Left colon (tissue), 2 donors: ENCODE results near the gene CTNNA3. TPM values are rescaled to one million over a fixed set of nuclear protein-coding genes. Genes with fewer than 3 reads are reported as not detected.
A peak's percentile ranks its signal among the peaks of the same experiment; 100 is the strongest.

Experiments
- ATAC-seq: fragments of 200-7000 bp; cut with Tn5 transposase; one replicate; pipeline ENCODE4 v1.9.1; 2020; ENCODE audit warnings: mild to moderate bottlenecking, moderate library complexity
- DNase-seq, 2 donors: peaks; one replicate each; pipeline ENCODE4 v3.0.0-alpha.2; 2020
- intact Hi-C, 2 donors: fragments of 100-400 bp; cut with DNase I in 1 of 2; cut with micrococcal nuclease in 1 of 2; formaldehyde crosslinking; loops; one replicate each; pipeline versions ENCODE4 v1.11.2 to v1.14.0; 2022; cut with DNase I, micrococcal nuclease
- total RNA-seq, 2 donors: library from RNA; stranded (reverse); fragmentation: NEBNext Ultra II Directional; extraction: Animal tissue kit (Norgen Biotek cat#: 25700); gene quantifications; one replicate each; pipeline ENCODE4 v1.2.1, GENCODE V29; 2021
- donor health status: DM: no; HTN: no; CAD: no.
- donor health status: DM: yes; HTN: yes; CAD: no.

Gene CTNNA3
- total RNA-seq, 2 donors from 2014 or later, result 0.21 to 1.0 TPM

- ATAC-seq, result no peak
- intact Hi-C loops, result no loop called here
Measured at GRCh38 chr10:66242885-66243284, 1453.1 kb downstream of the CTNNA3 start.

GRCh38 chr10:66239062-66239461 is 1456.9 kb downstream of the CTNNA3 start:
- intact Hi-C loops, result no loop called here
- DNase-seq (no peak), ATAC-seq (no peak)

More at GRCh38 chr10:66242885-66243284, 1453.1 kb downstream of the CTNNA3 start:
- DNase-seq, result no peak

- intact Hi-C loops, result no loop called here
- ATAC-seq (no peak), DNase-seq (no peak)
Measured at GRCh38 chr10:66238343-66238742, 1457.7 kb downstream of the CTNNA3 start.

GRCh38 chr10:66234872-66235271 is 1461.1 kb downstream of the CTNNA3 start:
- ATAC-seq, result no peak
- DNase-seq, result no peak

GRCh38 chr10:66228887-66229286 is 1467.1 kb downstream of the CTNNA3 start:
- DNase-seq, result no peak
- intact Hi-C loops, result no loop called here

More at GRCh38 chr10:66234872-66235271, 1461.1 kb downstream of the CTNNA3 start:
- intact Hi-C loops, result no loop called here

GRCh38 chr10:66223656-66224055 is 1472.3 kb downstream of the CTNNA3 start:
- intact Hi-C loops, result no loop called here

More at GRCh38 chr10:66228887-66229286, 1467.1 kb downstream of the CTNNA3 start:
- ATAC-seq, result no peak

GRCh38 chr10:66222462-66223046 is 1473.4 kb downstream of the CTNNA3 start:
- ATAC-seq (no peak), DNase-seq (no peak)
- intact Hi-C loops, result no loop called here

More at GRCh38 chr10:66223656-66224055, 1472.3 kb downstream of the CTNNA3 start:
- no peak for DNase-seq
- ATAC-seq, result no peak

GRCh38 chr10:66218981-66219587 is 1476.9 kb downstream of the CTNNA3 start:
- ATAC-seq (no peak), DNase-seq (no peak)
- intact Hi-C loops, result no loop called here

GRCh38 chr10:66218289-66218688 is 1477.7 kb downstream of the CTNNA3 start:
- ATAC-seq, result no peak
- intact Hi-C loops, result no loop called here
- no peak for DNase-seq

- intact Hi-C loops, result no loop called here
- no peak for DNase-seq
- ATAC-seq, result peak; percentile 63
Measured at GRCh38 chr10:66215920-66216319, 1480.1 kb downstream of the CTNNA3 start.

- ATAC-seq, result no peak
- DNase-seq, result peak in 1 of 2 donors; percentile 6
- intact Hi-C loops, result no loop called here
Measured at GRCh38 chr10:66214721-66215404, 1481.1 kb downstream of the CTNNA3 start.

GRCh38 chr10:66209025-66209424 is 1487.0 kb downstream of the CTNNA3 start:
- ATAC-seq (no peak), DNase-seq (no peak)
- intact Hi-C loops, result no loop called here

- ATAC-seq, result no peak
- DNase-seq, result no peak
- intact Hi-C loops, result no loop called here
Measured at GRCh38 chr10:66204838-66205237, 1491.2 kb downstream of the CTNNA3 start.

GRCh38 chr10:66202101-66202500 is 1493.9 kb downstream of the CTNNA3 start:
- DNase-seq (no peak), ATAC-seq (no peak)
- intact Hi-C loops, result no loop called here

- DNase-seq, result no peak
- intact Hi-C loops, result no loop called here
- peak; percentile 74 for ATAC-seq
Measured at GRCh38 chr10:66192162-66192831, 1503.7 kb downstream of the CTNNA3 start.

GRCh38 chr10:66190413-66190812 is 1505.6 kb downstream of the CTNNA3 start:
- intact Hi-C loops, result no loop called here
- DNase-seq, result no peak
- ATAC-seq, result no peak

GRCh38 chr10:66189271-66189670 is 1506.7 kb downstream of the CTNNA3 start:
- DNase-seq, result no peak
- no peak for ATAC-seq
- intact Hi-C loops, result no loop called here

- intact Hi-C loops, result no loop called here
- DNase-seq (no peak), ATAC-seq (no peak)
Measured at GRCh38 chr10:66187053-66187733, 1508.8 kb downstream of the CTNNA3 start.

- ATAC-seq, result no peak
- no peak for DNase-seq
- intact Hi-C loops, result no loop called here
Measured at GRCh38 chr10:66183028-66183427, 1513.0 kb downstream of the CTNNA3 start.
